ENCODE data around the gene NIM1K. TPM values are rescaled to one million over a fixed set of nuclear protein-coding genes. Genes with fewer than 3 reads are reported as not detected.
"Not testable (repeated sequence)": the region's sequence is repeated elsewhere in the genome, so short reads cannot be mapped to it uniquely, and the experiment has no call there.

NIM1K gene
- total and polyA plus RNA-seq, 5 donors = 0.57 to 0.89 (median 0.60) TPM

GRCh38 chr5:43302481-43302880 lies 110.5 kb downstream of the NIM1K start:
- Histone ChIP-seq H3K27me3 (ENCODE audit: control insufficient read depth, insufficient read depth) (no peaks in the 10 kb centered on the region), H3K4me1 (ENCODE audit: control insufficient read depth, insufficient read depth, low read length) (peaks cover 4% of the 10 kb centered on the region), H3K4me3 (ENCODE audit: low read length) (no peak overlapping the region), H3K27ac (ENCODE audit: low read length) (no peak overlapping the region), H3K9me3 (ENCODE audit: control insufficient read depth, low read length) (no peaks in the 10 kb centered on the region)
- WGBS = 92% methylated on average over 3 of the region's 3 CpGs
- intact Hi-C loops (cut with DNase I) = no loop called here
- ATAC-seq = no peak
- DNase-seq = no peak

GRCh38 chr5:43303242-43303641 lies 111.2 kb downstream of the NIM1K start:
- H3K4me3 ChIP-seq (ENCODE audit: low read length) = no peak overlapping the region
- H3K9me3 ChIP-seq (ENCODE audit: control insufficient read depth, low read length) = no peaks in the 10 kb centered on the region
- ATAC-seq (peak in 1 of 2 donors; percentile 40), DNase-seq (no peak)
- H3K4me1 ChIP-seq (ENCODE audit: control insufficient read depth, insufficient read depth, low read length) = peaks cover 4% of the 10 kb centered on the region
- intact Hi-C loops (cut with DNase I) = no loop called here
- no peak overlapping the region for H3K27ac ChIP-seq (ENCODE audit: low read length)
- H3K27me3 ChIP-seq (ENCODE audit: control insufficient read depth, insufficient read depth) = no peaks in the 10 kb centered on the region
- 86% methylated on average over 4 of the region's 4 CpGs for WGBS

GRCh38 chr5:43304525-43304924 lies 112.5 kb downstream of the NIM1K start:
- no peaks in the 10 kb centered on the region for H3K9me3 ChIP-seq (ENCODE audit: control insufficient read depth, low read length)
- no peak overlapping the region for H3K27ac ChIP-seq (ENCODE audit: low read length)
- intact Hi-C loops (cut with DNase I) = no loop called here
- H3K4me3 ChIP-seq (ENCODE audit: low read length) = no peak overlapping the region
- no peaks in the 10 kb centered on the region for H3K27me3 ChIP-seq (ENCODE audit: control insufficient read depth, insufficient read depth)
- 39% methylated on average over 1 of the region's 1 CpG for WGBS
- DNase-seq (no peak), ATAC-seq (no peak)
- H3K4me1 ChIP-seq (ENCODE audit: control insufficient read depth, insufficient read depth, low read length) = peaks cover 8% of the 10 kb centered on the region

GRCh38 chr5:43305948-43306565 lies 114.0 kb downstream of the NIM1K start:
- Histone ChIP-seq H3K4me3 (ENCODE audit: low read length) (no peak overlapping the region), H3K4me1 (ENCODE audit: control insufficient read depth, insufficient read depth, low read length) (peaks cover 8% of the 10 kb centered on the region), H3K9me3 (ENCODE audit: control insufficient read depth, low read length) (no peaks in the 10 kb centered on the region), H3K27me3 (ENCODE audit: control insufficient read depth, insufficient read depth) (no peaks in the 10 kb centered on the region), H3K27ac (ENCODE audit: low read length) (no peak overlapping the region)
- peak; percentile 55 to 65 for ATAC-seq
- DNase-seq = no peak
- 81% methylated on average over 1 of the region's 1 CpG for WGBS
- intact Hi-C loops (cut with DNase I) = loop anchor here in 1 of 4 donors (5.0 kb wide), 1 partner anchor 74 kb away; no protein-coding TSS in a partner anchor

- DNase-seq; H3K4me1 ChIP-seq (ENCODE audit: control insufficient read depth, insufficient read depth, low read length); H3K9me3 ChIP-seq (ENCODE audit: control insufficient read depth, low read length); H3K4me3 ChIP-seq (ENCODE audit: low read length); H3K27ac ChIP-seq (ENCODE audit: low read length); H3K27me3 ChIP-seq (ENCODE audit: control insufficient read depth, insufficient read depth); ATAC-seq: not testable (repeated sequence)
- intact Hi-C loops (cut with DNase I) = loop anchor here in 1 of 4 donors (5.0 kb wide), 1 partner anchor 75 kb away; no protein-coding TSS in a partner anchor
- 89% methylated on average over 5 of the region's 5 CpGs for WGBS
Measured at GRCh38 chr5:43306954-43307353, 114.9 kb downstream of the NIM1K start.

GRCh38 chr5:43309122-43309521 lies 117.1 kb downstream of the NIM1K start:
- Histone ChIP-seq H3K4me1 (ENCODE audit: control insufficient read depth, insufficient read depth, low read length) (peaks cover 8% of the 10 kb centered on the region), H3K9me3 (ENCODE audit: control insufficient read depth, low read length) (no peaks in the 10 kb centered on the region), H3K4me3 (ENCODE audit: low read length) (no peak overlapping the region), H3K27me3 (ENCODE audit: control insufficient read depth, insufficient read depth) (no peaks in the 10 kb centered on the region), H3K27ac (ENCODE audit: low read length) (no peak overlapping the region)
- ATAC-seq (no peak), DNase-seq (no peak)
- intact Hi-C loops (cut with DNase I) = loop anchor here in 1 of 4 donors (5.0 kb wide), 1 partner anchor 77 kb away; no protein-coding TSS in a partner anchor
- WGBS = 88% methylated on average over 3 of the region's 3 CpGs

DNA sequence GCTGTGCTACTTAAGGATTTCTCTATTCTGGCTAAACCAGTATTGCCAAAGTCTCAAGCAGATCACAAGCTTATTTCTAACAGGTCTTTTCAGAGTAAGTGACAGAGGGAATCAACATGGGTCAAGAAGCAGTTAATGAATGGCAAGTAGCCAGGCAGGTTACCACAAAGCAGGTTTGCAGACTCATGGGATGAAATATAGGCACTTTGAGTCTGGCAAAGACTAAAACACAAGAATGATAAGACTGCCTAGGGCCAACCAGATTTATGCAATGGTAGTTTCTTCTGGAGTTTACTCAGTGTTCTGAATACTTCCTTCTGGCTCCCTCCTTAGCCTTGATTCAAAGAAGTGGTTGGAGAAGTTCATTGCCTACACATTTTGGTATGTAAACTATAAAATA lies 117.6 kb downstream of the NIM1K start:
- DNase-seq (no peak), ATAC-seq (no peak)
- Histone ChIP-seq H3K9me3 (ENCODE audit: control insufficient read depth, low read length) (no peaks in the 10 kb centered on the region), H3K27ac (ENCODE audit: low read length) (no peak overlapping the region), H3K27me3 (ENCODE audit: control insufficient read depth, insufficient read depth) (no peaks in the 10 kb centered on the region), H3K4me3 (ENCODE audit: low read length) (no peak overlapping the region), H3K4me1 (ENCODE audit: control insufficient read depth, insufficient read depth, low read length) (peaks cover 8% of the 10 kb centered on the region)
- intact Hi-C loops (cut with DNase I) = loop anchor here in 2 of 4 donors (5.0 to 10.0 kb wide), 2 partner anchors 77 to 205 kb away; partner anchors contain the start of gene C5orf34 (in 1 of the 2)

DNA sequence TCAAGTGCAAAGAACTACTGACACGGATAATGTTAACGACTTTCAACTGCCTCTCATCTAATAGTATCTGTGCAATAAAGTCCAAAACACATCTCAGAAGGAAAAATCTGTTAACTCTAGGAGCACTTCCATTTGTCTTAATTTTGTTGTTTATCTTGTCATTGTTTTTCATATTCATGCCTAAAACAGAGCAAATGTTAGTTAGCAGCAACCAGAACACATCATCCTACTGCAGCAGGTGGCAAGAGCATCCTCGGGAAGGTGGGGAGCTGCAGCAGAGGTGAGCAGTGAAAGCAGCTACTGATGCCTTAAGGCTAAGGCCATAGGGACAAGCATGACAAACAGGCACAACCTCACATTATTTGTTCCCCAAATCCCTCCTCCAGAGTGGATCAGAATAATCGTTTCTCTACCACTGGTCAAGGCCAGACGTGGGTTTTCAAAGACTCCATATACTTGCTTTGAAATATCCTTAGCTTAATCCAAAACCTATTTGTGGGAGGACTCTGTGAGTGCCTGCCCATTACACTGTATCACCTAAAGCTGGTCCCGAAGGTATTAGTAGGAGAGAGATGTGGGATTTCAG lies 120.1 kb downstream of the NIM1K start:
- Histone ChIP-seq H3K9me3 (ENCODE audit: control insufficient read depth, low read length) (no peaks in the 10 kb centered on the region), H3K27ac (ENCODE audit: low read length) (peak overlapping the region; percentile 62), H3K4me3 (ENCODE audit: low read length) (peak overlapping the region; percentile 65), H3K27me3 (ENCODE audit: control insufficient read depth, insufficient read depth) (no peaks in the 10 kb centered on the region), H3K4me1 (ENCODE audit: control insufficient read depth, insufficient read depth, low read length) (peaks cover 8% of the 10 kb centered on the region)
- intact Hi-C loops (cut with DNase I) = loop anchor here in 1 of 4 donors (10.0 kb wide), 1 partner anchor 203 kb away; the partner anchor contains the start of gene C5orf34
- no peak for ATAC-seq
- WGBS = 26% methylated on average over 6 of the region's 6 CpGs
- no peak for DNase-seq

GRCh38 chr5:43312699-43313034 lies 120.6 kb downstream of the NIM1K start:
- intact Hi-C loops (cut with DNase I) = loop anchor here in 1 of 4 donors (10.0 kb wide), 1 partner anchor 202 kb away; the partner anchor contains the start of gene C5orf34
- ATAC-seq (peak; percentile 0 to 3), DNase-seq (no peak)
- Histone ChIP-seq H3K4me3 (ENCODE audit: low read length) (peak overlapping the region; percentile 65), H3K27ac (ENCODE audit: low read length) (peak overlapping the region; percentile 90), H3K27me3 (ENCODE audit: control insufficient read depth, insufficient read depth) (no peaks in the 10 kb centered on the region), H3K4me1 (ENCODE audit: control insufficient read depth, insufficient read depth, low read length) (peaks cover 8% of the 10 kb centered on the region), H3K9me3 (ENCODE audit: control insufficient read depth, low read length) (no peaks in the 10 kb centered on the region)
- WGBS = 4% methylated on average over 9 of the region's 9 CpGs

DNA sequence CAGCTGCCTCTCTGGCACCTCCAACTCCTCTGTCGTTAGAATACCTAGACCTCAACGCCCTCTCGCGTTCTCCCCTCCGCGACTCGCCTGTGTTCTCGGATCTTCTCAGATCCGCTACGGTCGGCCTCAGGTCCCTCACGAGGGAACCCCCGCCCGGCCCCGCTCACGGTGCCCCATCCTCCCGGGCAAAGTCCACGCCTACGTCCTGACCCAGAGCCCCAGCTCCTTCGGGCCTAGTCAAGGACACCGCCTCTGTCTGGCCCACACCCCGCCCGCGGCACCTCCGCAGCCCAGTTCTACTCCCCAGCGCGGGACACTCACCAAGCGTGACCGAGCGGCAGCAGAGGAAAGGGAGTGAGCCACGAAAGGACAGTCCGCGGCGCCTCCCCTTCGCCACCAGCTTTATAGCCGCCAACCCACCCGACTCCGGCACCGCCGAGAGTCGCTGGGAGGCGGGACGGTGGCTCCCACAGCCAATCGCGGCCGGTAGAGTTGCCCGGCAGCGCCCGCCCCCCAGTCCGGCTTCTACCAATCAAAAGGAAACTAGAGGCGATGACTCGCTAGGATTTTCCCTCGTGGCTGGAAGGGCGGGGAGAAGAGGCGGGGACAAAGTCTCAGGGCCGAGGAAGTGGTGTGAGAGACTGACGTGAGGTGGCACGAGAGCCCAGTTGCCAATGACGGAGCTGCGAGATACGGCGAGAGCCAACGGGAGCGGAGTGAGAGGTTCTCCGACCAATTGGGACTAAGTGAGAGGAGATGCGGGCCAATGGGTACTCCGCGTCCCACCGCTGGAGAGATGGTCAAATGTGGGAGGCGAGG lies 121.2 kb downstream of the NIM1K start, which contains the start of gene HMGCS1:
HMGCS1 (minus strand) TSS at position 378 of the 819 bp plus-strand sequence. CDS start 14,447 bp downstream, outside the sequence.
- ATAC-seq (peak; percentile 99), DNase-seq (peak; percentile 99)
- Histone ChIP-seq H3K27me3 (ENCODE audit: control insufficient read depth, insufficient read depth) (no peaks in the 10 kb centered on the region), H3K4me1 (ENCODE audit: control insufficient read depth, insufficient read depth, low read length) (peaks cover 8% of the 10 kb centered on the region), H3K4me3 (ENCODE audit: low read length) (peak within 1 kb of the TSS; percentile 65), H3K9me3 (ENCODE audit: control insufficient read depth, low read length) (no peaks in the 10 kb centered on the region), H3K27ac (ENCODE audit: low read length) (peak within 1 kb of the TSS; percentile 90)
- intact Hi-C loops (cut with DNase I) = loop anchor here in 1 of 4 donors (10.0 kb wide), 1 partner anchor 202 kb away; the partner anchor contains the start of gene C5orf34
- under 1% methylated on average over 70 of the region's 70 CpGs for WGBS

All from right cardiac atrium (tissue), 5 donors.